ENCODE measurements around the gene TULP1. TPM values are rescaled to one million over a fixed set of nuclear protein-coding genes. Genes with fewer than 3 reads are reported as not detected.

Gene TULP1
- not detected for total RNA-seq
- under 1 TPM; 0.05 to 0.09 (median 0.08) TPM for polyA plus RNA-seq
- long read RNA-seq, donor 1, result 0 reads
- long read RNA-seq, donor 2, result 0 reads

DNA sequence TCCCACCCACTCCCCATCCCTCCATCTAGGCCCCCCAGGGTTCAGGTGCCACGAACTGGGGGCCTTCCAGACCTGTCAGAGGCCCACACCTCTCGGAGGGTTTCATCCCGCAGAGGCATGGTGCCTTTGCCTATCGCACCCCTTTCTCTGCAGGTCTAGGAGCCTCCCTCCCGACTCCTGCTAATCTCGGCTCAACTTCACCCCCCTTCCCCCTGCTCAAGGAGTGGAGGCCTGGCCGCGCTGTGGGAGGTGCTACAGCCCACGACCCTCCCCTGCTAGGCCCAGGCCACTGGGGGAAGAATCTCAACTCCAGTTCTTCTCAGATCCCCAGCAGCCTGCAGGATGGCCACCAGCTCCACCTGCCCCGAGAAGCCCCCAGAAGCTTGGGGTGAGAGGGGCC is at the start of gene TULP1:
Gene TULP1, minus strand, starts transcription at position 157 of the 400 bp plus-strand sequence. Its CDS starts 38 bp downstream, at position 119.
- Histone ChIP-seq H3K4me1 (no peaks in the 10 kb centered on the region), H3K27ac (no peak within 1 kb of the TSS), H3K27me3 (ENCODE audit: insufficient read depth in 3 of 3, low read length in 2 of 3) (peaks cover 0 to 8% (median 4%) of the 10 kb centered on the region in 3 donors), H3K36me3 (ENCODE audit: insufficient read depth in 1 of 2, low read depth in 1 of 2) (no peaks in the 10 kb centered on the region), H3K4me3 (no peak within 1 kb of the TSS), H3K9me3 (no peaks in the 10 kb centered on the region)
- intact Hi-C loops (cut with DNase I), result no loop called here
- TF ChIP-seq, protein P1, sequence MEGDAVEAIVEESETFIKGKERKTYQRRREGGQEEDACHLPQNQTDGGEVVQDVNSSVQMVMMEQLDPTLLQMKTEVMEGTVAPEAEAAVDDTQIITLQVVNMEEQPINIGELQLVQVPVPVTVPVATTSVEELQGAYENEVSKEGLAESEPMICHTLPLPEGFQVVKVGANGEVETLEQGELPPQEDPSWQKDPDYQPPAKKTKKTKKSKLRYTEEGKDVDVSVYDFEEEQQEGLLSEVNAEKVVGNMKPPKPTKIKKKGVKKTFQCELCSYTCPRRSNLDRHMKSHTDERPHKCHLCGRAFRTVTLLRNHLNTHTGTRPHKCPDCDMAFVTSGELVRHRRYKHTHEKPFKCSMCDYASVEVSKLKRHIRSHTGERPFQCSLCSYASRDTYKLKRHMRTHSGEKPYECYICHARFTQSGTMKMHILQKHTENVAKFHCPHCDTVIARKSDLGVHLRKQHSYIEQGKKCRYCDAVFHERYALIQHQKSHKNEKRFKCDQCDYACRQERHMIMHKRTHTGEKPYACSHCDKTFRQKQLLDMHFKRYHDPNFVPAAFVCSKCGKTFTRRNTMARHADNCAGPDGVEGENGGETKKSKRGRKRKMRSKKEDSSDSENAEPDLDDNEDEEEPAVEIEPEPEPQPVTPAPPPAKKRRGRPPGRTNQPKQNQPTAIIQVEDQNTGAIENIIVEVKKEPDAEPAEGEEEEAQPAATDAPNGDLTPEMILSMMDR (IDR thresholded peaks at IDR 0.05), result no peak
- peak in 1 of 2 donors; percentile 19 for DNase-seq
- WGBS, 3 donors, result 82 to 90% (median 82%) methylated on average over 10 of the region's 10 CpGs
- ATAC-seq, result no peak

DNA sequence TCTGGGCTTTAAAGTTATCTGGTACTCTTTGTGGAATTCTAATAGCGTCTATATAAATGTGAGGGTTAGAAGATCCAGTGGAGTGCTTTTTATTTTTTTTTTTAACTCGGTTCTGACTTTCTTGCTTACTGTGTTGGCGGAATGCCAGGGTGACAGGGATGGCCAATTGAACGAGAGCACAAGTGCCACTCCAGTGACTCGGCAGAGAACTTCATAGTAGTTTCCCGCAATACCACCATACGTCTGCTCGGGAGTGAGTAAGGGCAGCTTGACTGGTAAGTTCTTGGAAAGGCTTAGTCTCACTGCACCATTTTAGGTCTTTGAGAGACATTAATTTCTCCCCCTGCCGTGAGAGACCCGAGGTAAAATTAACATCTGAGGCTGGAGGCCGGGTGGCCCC is 49.4 kb upstream of the TULP1 start:
- no peak overlapping the region for H3K27ac ChIP-seq
- no peaks in the 10 kb centered on the region for H3K27me3 ChIP-seq (ENCODE audit: insufficient read depth in 3 of 3, low read length in 2 of 3)
- H3K9me3 ChIP-seq, result no peaks in the 10 kb centered on the region
- no peak for ATAC-seq
- intact Hi-C loops (cut with DNase I), result no loop called here
- H3K4me1 ChIP-seq, result no peaks in the 10 kb centered on the region
- no peak overlapping the region for H3K4me3 ChIP-seq
- DNase-seq, result no peak
- TF ChIP-seq, protein P1 (IDR thresholded peaks at IDR 0.05), result no peak
- no peaks in the 10 kb centered on the region for H3K36me3 ChIP-seq (ENCODE audit: insufficient read depth in 1 of 2, low read depth in 1 of 2)
- 41 to 52% (median 46%) methylated on average over 11 of the region's 11 CpGs for whole genome bisulfite sequencing, 3 donors

DNA sequence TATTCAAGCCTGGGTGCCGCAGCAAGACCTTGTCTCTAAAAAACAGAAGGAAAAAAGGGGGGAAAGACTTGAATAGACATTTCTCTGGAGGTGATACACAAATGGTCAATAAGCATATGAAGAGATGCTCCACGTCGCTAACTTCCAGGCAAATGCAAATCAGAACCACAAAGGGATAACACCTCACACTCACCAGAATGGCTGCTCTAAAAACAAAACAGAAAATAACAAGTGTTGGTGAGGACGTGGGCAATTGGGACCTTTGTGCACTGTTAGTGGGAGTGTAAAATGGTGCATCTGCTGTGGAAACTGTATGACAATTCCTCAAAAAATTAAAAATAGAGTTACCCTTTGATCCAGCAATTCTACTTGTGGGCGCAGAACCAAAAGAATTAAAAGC is 48.4 kb upstream of the TULP1 start:
- no peaks in the 10 kb centered on the region for H3K4me1 ChIP-seq
- TF ChIP-seq, protein P1 (IDR thresholded peaks at IDR 0.05), result no peak
- ATAC-seq (no peak), DNase-seq (no peak)
- H3K27ac ChIP-seq, result no peak overlapping the region
- 68 to 88% (median 77%) methylated on average over 5 of the region's 5 CpGs for WGBS, 3 donors
- H3K9me3 ChIP-seq, result no peaks in the 10 kb centered on the region
- no peaks in the 10 kb centered on the region for H3K27me3 ChIP-seq (ENCODE audit: insufficient read depth in 3 of 3, low read length in 2 of 3)
- no peaks in the 10 kb centered on the region for H3K36me3 ChIP-seq (ENCODE audit: insufficient read depth in 1 of 2, low read depth in 1 of 2)
- intact Hi-C loops (cut with DNase I), result no loop called here
- no peak overlapping the region for H3K4me3 ChIP-seq

DNA sequence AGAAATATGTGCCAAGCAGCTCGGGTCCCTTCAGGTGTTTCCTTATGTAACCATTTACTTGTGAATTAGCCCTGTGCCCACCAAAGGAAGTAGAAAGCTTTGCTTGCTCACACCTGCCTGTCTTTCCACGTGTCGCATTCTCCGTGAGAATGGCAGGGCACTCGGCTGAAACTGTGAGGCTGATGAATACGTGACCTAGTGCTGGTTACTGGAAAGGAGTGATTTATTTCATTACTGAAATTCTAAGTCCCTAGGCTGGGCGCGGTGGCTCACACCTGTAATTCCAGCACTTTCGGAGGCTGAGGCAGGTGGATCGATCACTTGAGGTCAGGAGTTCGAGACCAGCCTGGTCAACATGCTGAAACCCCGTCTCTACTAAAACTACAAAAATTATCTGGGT is 45.9 kb upstream of the TULP1 start:
- Histone ChIP-seq H3K27ac (no peak overlapping the region), H3K4me1 (no peaks in the 10 kb centered on the region), H3K27me3 (ENCODE audit: insufficient read depth in 3 of 3, low read length in 2 of 3) (no peaks in the 10 kb centered on the region), H3K36me3 (ENCODE audit: insufficient read depth in 1 of 2, low read depth in 1 of 2) (no peaks in the 10 kb centered on the region), H3K4me3 (no peak overlapping the region), H3K9me3 (no peaks in the 10 kb centered on the region)
- WGBS, 3 donors, result 80 to 84% (median 84%) methylated on average over 12 of the region's 12 CpGs
- DNase-seq, result no peak
- TF ChIP-seq, protein P1 (IDR thresholded peaks at IDR 0.05), result no peak
- intact Hi-C loops (cut with DNase I), result loop anchor here in 1 of 2 donors (10.0 kb wide), 1 partner anchor 264 kb away; the partner anchor contains the start of gene DEF6
- ATAC-seq, result no peak

DNA sequence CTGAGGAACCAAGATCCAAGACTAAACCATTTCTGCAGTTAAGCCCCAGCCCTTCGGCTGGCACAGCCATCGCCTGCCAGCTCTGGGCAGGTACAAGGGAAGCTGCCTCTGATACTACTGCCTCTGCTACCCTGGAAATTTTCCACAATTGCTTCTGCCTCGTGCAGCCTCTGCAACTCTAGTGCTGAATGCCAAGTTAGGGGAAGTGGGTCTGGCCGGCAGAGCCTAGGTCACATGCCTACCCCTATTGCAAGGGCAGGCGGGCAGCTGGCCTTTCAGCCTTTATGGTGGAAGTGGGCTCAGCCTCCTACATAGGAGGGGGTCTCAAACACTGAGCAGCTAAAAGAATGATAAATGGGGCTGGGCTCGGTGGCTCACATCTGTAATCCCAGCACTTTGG is 44.5 kb upstream of the TULP1 start:
- 59 to 76% (median 67%) methylated on average over 6 of the region's 6 CpGs for WGBS, 3 donors
- no peaks in the 10 kb centered on the region for H3K27me3 ChIP-seq (ENCODE audit: insufficient read depth in 3 of 3, low read length in 2 of 3)
- peaks cover 2% of the 10 kb centered on the region for H3K9me3 ChIP-seq
- no peaks in the 10 kb centered on the region for H3K4me1 ChIP-seq
- ATAC-seq (no peak), DNase-seq (no peak)
- no peak overlapping the region for H3K4me3 ChIP-seq
- no peak overlapping the region for H3K27ac ChIP-seq
- intact Hi-C loops (cut with DNase I), result loop anchor here in 1 of 2 donors (10.0 kb wide), 1 partner anchor 262 kb away; the partner anchor contains the start of gene DEF6
- TF ChIP-seq, protein P1 (IDR thresholded peaks at IDR 0.05), result no peak
- no peaks in the 10 kb centered on the region for H3K36me3 ChIP-seq (ENCODE audit: insufficient read depth in 1 of 2, low read depth in 1 of 2)

All from psoas muscle (tissue), 8 donors.